Stromal cell of bone marrow (primary cell): ENCODE measurements around the gene ATP5ME.
"Not testable (repeated sequence)": the region's sequence is repeated elsewhere in the genome, so short reads cannot be mapped to it uniquely, and the experiment has no call there.

Source experiments
- DNase-seq: peaks from one replicate; pipeline ENCODE4 v3.0.0-alpha.2; 2012; ENCODE audit warnings: low read depth

Gene ATP5ME

DNA sequence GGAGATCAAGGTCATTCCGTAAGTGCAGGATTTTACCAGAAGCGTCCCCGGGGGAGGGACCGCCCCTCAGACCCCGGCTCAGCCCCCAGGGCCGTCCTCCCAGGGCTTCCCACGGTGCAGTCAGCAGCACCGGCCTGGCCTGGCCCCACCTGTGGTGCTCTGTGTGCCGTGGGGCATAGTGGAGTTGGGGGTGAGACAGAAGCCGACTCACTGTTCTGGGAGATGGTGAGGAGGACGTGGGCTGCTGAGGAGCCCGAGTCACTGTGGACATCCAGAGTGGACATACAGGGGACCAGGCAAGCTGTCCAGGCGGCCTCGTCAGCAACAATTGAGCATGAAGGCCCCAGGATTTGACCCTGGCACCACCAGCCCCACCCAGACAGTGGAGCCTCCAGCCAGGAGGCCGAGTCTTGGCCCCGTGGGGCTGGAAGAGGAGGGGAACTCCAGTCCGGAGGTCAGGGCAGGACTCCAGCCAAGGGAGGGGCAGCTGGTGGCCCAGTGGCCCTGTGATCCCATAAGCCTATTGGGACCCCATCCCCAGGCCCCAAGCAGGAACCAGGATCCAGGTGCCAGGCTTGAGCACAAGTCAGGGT lies 19.1 kb downstream of the ATP5ME start:
- DNase-seq, result no peak

DNA sequence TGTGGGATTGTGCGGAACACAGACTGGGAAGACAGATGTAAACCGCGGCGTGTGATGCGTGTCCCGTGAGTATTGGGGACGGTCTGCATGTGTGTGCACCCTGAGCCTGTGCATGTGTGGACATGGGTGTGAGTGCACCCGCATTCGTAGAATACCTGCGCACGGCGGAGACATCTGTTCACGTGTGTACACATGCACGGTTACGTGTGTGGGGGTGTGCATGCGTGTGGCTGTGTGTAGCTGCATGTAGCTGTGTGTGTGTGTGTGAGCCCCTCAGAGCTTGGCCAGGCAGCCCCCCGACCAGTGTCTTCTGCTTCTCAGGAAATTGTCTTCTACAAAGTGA lies 19.6 kb downstream of the ATP5ME start:
- no peak for DNase-seq

DNA sequence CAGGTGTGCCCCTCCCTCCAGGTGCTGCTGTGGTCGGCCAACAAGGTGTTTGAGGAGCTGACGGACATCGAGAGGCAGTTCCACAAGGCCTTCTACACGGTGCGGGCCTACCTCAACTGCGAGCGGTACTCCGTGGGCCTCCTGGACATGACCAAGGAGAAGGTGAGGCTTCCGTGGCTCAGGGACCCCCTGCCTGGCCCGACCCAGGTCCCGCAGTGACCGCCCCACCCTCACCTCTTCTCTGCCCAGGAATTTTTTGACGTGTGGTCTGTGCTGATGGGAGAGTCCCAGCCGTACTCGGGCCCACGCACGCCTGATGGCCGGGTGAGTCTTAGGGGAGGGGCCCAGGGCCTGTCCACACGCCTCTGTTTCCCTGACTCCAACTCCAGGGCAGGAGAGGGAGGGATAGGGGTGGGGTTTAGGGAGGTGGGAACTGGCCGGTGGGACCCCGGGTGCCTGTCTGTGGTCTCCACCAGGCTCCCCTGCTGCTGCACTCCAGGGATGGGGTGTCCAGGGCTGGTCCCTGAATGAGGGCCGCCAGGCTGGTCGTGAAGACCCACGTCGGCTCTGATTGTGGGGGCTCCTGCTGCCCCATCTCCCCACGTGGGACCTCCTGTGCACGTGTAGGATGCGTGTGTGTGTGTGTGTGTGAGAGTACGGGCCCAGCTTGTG lies 20.1 kb downstream of the ATP5ME start:
- DNase-seq, result no peak

DNA sequence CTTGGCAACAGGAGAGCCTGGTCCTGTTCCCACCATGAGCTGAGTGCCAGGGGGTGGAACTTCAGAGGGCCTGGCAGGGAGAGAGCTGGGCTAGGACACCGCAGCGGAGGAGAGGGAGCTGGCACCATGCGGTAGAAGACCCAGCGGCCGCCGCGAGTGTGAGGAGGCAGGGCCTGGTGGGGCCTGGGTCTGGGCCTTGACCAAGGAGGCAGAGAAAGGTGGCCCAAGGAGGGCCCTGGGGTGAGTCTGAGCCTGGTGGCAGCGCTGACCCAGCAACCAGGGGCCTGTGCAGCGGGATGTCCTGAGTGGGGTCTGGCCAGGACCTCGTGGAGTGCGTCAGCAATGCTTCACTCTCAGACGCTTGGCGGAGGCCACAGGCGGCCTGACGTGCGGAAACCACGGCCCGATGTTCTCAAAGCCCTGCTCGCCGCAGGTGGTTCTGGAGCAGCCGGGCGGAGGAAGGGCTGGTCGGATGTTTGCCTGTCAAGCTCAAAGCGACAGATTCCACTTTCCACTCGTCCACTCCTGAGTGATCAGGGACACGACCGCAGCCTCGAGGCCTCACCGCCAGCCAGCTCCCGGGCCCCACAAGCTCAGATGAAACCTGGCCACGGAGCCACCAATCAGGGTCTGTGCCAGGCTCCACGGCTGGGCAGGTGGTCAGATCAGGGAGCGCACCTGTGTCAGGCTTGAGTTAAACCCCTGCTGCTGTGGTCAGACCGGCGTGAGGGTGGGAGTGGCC lies 20.8 kb downstream of the ATP5ME start:
- DNase-seq, result no peak

- no peak for DNase-seq
These were observed 22.0 kb downstream of the ATP5ME start for GRCh38 chr4:651884-652642.

- no peak for DNase-seq
These were observed 22.9 kb downstream of the ATP5ME start for GRCh38 chr4:650951-651883.

- no peak for DNase-seq
These were observed 23.6 kb downstream of the ATP5ME start for GRCh38 chr4:650461-650860.

DNA sequence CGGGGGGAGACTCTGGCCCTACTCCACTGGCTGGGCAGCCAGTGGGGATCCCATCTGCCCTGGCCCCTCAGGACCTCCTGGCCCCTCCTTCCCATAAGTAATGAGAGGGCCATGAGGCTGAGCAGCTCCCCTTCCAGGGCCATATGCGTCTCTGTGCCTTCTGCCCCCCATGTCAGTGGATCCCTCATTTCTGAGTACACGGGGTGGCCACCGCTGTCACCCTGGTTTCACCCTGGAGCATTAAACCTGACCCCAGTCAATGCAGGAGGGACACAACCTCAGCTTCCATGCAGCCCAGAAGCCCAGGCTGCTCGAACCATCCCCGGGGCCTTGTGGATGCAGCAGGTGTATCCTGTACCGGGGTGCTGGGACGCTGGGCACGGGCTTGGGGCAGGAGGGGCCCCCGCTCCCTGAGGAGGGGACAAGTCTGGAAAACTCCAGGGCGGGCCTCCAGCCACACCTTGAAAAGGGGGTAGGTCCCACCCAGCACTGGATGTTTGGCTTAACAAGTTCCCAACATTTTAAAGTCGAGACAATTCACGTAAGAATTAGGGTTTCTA lies 24.2 kb downstream of the ATP5ME start:
- DNase-seq, result no peak

DNA sequence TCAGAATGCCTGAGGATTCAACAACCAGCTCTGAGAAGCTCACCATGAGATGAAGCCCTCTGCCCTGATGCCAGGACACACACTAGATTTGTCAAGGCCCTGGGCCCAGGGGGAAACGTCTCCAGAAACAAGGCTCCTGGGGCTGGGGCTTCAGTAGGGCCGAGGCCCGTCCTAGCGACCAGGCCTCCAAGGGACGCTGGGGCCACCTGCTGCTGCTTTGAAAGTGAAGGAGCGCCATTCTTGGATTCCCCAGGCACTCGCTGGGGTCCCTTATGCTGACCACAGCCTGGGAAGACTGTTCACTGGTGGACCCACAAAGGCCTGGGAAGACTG lies 24.8 kb downstream of the ATP5ME start:
- no peak for DNase-seq

GRCh38 chr4:648579-649292 lies 25.3 kb downstream of the ATP5ME start:
- DNase-seq, result no peak

DNA sequence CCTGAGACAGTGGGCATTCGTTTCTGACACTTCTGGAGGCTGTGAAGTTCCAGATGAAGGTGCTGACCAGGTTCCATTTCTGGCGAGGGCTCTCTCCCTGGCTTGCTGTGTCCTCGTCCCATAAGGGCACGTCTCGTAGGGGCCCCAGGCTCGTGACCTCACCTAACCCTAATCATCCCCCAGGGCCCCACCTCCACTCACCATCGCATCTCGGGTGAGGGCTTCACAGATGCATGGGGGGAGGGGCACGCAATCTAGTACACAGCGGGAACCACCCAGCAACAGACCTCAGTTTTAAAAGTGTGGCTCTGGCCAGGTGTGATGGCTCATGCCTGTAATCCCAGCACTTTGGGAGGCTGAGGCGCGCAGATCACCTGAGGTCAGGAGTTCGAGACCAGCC lies 26.6 kb downstream of the ATP5ME start:
- no peak for DNase-seq

DNA sequence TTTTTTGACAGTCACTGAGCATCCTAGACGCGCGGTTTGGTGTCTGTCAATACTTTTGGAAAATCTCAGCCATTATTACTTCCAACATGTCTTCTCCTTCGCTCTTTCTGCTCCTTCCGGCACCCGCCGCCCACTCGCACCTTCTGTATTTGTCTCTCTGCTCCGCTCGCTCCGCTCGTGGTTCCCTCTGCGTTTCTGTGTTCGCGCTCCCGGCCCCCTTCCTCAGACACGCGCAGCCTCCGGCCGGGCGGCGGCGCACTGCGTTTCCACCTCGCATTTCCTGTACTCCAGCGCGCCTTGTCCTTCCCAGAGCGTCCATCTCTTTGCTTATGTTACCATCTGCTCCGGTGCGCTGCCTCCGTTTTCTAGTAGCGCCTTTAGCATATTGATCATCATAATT lies 27.6 kb downstream of the ATP5ME start:
- no peak for DNase-seq

GRCh38 chr4:642366-642765 lies 31.7 kb downstream of the ATP5ME start:
- DNase-seq, result not testable (repeated sequence)

DNA sequence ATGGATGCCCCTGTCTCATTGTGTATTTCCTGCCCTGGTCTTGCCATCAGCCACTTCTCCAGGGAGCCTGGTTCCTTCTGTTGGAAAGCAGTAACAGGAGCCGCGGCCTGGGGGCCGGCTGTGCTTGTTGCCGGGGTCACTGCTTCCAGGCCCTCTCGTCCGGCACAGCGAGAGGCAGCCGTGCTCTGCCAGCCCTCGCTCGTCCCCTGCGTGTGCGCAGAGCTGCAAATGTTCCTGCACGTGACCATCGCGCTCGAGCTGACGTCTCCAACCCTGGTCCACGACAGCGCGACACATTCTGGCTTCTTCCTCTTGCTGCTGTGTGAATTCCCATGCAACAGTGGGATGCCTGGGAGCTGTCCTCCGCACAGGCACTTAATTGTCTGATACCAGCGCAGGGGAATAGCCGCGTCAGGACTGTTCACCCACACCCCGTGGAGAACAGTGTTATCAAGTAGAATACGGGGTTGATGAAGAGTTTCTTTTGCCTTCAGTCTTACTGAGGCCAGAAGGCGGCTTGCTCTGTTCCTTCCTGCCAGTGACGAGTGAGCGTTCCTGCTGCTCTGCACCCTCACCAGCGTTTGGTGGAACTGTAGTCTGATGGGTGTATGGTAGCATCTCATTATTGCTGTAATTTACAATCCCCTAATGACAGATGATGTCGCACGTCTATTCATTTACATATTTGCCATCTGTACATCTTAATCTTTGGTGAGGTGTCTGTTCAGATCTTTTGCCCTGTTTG lies 36.4 kb downstream of the ATP5ME start:
- DNase-seq, result no peak

DNA sequence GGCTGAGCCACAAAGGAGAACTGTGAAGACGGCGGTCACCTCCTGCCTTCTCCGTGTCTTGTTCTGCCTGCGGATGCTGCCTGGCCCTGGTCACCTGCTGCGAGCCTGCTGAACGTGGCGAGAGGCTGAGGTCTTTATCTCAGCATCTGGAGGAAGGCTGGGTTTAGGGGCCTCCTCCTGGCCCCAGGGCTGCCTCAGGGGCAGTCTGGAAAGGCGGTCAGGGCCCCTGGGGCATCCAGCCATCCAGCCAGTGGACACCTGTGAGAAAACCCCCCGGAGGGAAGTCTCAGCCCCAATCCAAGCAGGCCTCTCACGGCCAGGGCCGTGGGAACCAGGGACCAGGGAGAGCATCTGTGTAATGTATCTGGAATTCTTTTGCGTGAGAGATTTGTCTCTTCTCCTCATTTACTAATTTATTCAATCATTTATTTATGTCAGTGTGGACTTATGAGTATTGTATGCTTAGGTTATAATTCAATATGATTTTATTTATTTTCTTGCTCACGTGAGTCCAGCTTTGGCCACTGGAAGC lies 37.4 kb downstream of the ATP5ME start:
- DNase-seq, result no peak

DNA sequence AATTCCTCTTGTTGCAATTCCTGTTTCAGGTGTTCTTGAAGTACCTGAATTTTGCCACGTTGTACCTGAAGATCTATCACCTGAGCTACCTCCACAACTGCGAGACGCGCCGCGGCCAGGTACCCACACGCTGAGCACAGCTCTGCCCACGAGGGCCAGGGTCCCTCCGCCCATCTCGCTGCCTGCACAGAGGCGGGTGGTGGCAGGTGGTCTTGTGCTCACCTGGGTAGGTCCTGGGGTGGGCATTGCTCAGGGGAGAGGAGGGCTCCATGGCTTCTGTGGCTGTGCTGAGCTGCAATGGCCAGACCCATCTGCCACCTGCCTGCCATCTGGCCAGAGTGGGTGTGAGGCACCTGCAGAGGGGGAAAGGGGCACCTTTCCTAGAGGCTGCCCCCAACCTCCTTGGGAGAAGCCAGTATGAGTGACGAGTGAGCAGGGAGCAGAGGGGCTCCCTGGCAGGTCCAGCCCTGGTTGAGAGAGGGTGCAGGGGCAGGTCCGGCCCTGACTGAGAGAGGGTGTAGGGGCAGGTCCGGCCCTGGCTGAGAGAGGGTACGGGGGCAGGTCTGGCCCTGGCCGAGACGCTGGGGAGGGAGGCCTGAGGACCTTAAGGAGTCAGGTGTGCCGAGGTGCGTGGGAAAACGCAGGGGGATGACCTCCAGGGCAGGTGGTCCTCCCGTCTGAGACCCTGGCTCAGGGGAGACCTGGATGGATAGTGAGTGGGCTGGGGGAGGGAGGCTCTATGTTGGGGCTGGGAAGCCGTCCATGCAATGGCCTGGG lies 38.0 kb downstream of the ATP5ME start:
- no peak for DNase-seq

DNA sequence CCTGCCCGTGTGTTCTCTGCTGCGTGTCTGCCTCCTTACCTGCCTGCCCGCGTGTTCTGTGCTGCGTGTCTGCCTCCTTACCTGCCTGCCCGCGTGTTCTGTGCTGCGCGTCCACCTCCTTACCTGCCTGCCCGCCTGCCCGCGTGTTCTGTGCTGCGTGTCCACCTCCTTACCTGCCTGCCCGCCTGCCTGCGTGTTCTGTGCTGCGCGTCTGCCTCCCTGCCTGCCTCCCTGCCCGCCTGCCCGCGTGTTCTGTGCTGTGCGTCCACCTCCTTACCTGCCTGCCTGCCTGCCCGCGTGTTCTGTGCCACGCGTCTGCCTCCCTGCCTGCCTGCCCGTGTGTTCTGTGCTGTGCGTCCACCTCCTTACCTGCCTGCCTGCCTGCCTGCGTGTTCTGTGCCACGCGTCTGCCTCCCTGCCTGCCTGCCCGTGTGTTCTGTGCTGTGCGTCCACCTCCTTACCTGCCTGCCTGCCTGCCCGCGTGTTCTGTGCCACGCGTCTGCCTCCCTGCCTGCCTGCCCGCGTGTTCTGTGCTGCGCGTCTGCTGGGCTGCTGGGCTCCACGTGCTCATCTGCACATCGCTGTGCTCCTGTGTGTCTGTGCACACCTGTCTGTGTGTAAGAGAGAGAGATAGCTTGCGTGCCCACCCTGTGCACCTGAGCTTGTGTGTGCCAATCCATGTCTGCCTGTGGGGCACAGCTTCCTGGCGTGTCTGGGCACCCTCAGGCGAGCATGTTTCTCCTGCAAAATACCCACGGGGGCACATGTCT lies 38.8 kb downstream of the ATP5ME start:
- DNase-seq, result not testable (repeated sequence)

DNA sequence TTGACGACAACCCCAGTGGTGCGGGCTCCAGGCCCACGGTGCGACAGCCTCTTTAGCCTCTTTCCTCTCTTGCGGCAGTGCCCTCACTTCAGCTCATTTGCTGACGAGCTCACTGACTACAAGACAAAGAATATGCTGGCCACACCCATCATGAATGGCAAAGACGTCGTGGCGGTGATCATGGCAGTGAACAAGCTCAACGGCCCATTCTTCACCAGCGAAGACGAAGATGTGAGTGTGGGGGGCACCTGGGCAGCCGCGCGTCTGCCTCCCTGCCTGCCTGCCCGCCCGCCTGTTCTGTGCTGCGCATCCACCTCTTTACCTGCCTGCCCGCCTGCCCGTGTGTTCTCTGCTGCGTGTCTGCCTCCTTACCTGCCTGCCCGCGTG lies 39.5 kb downstream of the ATP5ME start:
- DNase-seq, result no peak
